OCI-LY1 (cell line): ENCODE measurements around the gene CRB2.

Source experiments
- H2AFZ ChIP-seq: fragments of 200-600 bp; sonication (generic), shearing (Covaris generic); 2 replicates; pipeline ENCODE4 v1.6.0; 2014; ENCODE audit warnings: antibody characterized with exemption, mild to moderate bottlenecking, low read length
- H3F3A ChIP-seq: fragments of 200-600 bp; sonication (generic), shearing (Covaris generic); 2 replicates; pipeline ENCODE4 v1.6.0; 2014; ENCODE audit warnings: mild to moderate bottlenecking, antibody characterized with exemption, low read length, moderate library complexity; ENCODE audit not compliant: insufficient read depth
- H3K27ac ChIP-seq: fragments of 200-600 bp; sonication (generic); 2 replicates; pipeline ENCODE4 v1.5.1; 2014; ENCODE audit warnings: low read length, mixed run types, mild to moderate bottlenecking, low read depth; ENCODE audit not compliant: poor library complexity, severe bottlenecking
- H3K27me3 ChIP-seq: fragments of 200-600 bp; sonication (generic); 2 replicates; pipeline ENCODE4 v1.6.0; 2014; ENCODE audit warnings: antibody characterized with exemption, mild to moderate bottlenecking, low read length, moderate library complexity; ENCODE audit not compliant: insufficient read depth
- H3K36me3 ChIP-seq: fragments of 200-600 bp; sonication (generic); 2 replicates; pipeline ENCODE4 v1.6.1; 2014; ENCODE audit warnings: mild to moderate bottlenecking, antibody characterized with exemption, low read length, moderate library complexity, mixed read lengths; ENCODE audit not compliant: insufficient read depth
- H3K4me1 ChIP-seq: fragments of 200-600 bp; sonication (generic); 2 replicates; pipeline ENCODE4 v1.5.1; 2014; ENCODE audit warnings: mild to moderate bottlenecking, low read length, moderate library complexity; ENCODE audit not compliant: insufficient read depth, severe bottlenecking
- H3K4me2 ChIP-seq: fragments of 200-600 bp; sonication (generic), shearing (Covaris generic); 2 replicates; pipeline ENCODE4 v1.6.1; 2014; ENCODE audit warnings: low read length
- H3K4me3 ChIP-seq: fragments of 200-600 bp; sonication (generic); 2 replicates; pipeline ENCODE4 v1.5.1; 2014; ENCODE audit warnings: low read length, low read depth, mild to moderate bottlenecking, mixed read lengths; ENCODE audit not compliant: poor library complexity, severe bottlenecking
- H3K79me2 ChIP-seq: fragments of 200-600 bp; shearing (Covaris generic); 2 replicates; pipeline ENCODE4 v1.6.1; 2016; ENCODE audit warnings: mixed run types, low read length, mixed read lengths; ENCODE audit not compliant: insufficient read depth
- H3K9ac ChIP-seq: fragments of 200-600 bp; sonication (generic), shearing (Covaris generic); 2 replicates; pipeline ENCODE4 v1.6.1; 2014; ENCODE audit warnings: mild to moderate bottlenecking, low read length, mixed read lengths
- H3K9me2 ChIP-seq: fragments of 200-600 bp; sonication (generic), shearing (Covaris generic); 2 replicates; pipeline ENCODE4 v1.6.1; 2014; ENCODE audit warnings: low read depth, mild to moderate bottlenecking, low read length, mixed read lengths
- H3K9me3 ChIP-seq: fragments of 200-600 bp; shearing (Covaris generic); 2 replicates; pipeline ENCODE4 v1.6.1; 2014; ENCODE audit warnings: low read length, mixed read lengths
- H4K20me1 ChIP-seq: fragments of 200-600 bp; sonication (generic), shearing (Covaris generic); 2 replicates; pipeline ENCODE4 v1.6.0; 2016; ENCODE audit warnings: mild to moderate bottlenecking, low read length; ENCODE audit not compliant: insufficient read depth
- CTCF ChIP-seq: fragments of 200-600 bp; sonication (generic), shearing (Covaris generic); IDR thresholded peaks from 2 replicates; pipeline ENCODE4 v1.5.1; 2017; ENCODE audit warnings: mild to moderate bottlenecking, antibody characterized with exemption, low read length, moderate library complexity, mixed read lengths
- EZH2 ChIP-seq: fragments of 200-600 bp; sonication (generic), shearing (Covaris generic); IDR thresholded peaks from 2 replicates; pipeline ENCODE4 v1.8.0; 2017; ENCODE audit warnings: borderline replicate concordance, mixed run types, mild to moderate bottlenecking, antibody characterized with exemption, low read length, moderate library complexity, mixed read lengths

The CRB2 gene

GRCh38 chr9:123357743-123358059 lies 1.7 kb downstream of the CRB2 start:
- Histone ChIP-seq H3K27me3 (no peaks in the 10 kb centered on the region; the same call in 1 of the 2 replicates), H3K4me1 (peaks cover 20% of the 10 kb centered on the region), H3K27ac (no peak overlapping the region), H3K9me3 (no peaks in the 10 kb centered on the region), H3K79me2 (no peaks in the 10 kb centered on the region), H3K9ac (no peak overlapping the region), H3F3A (no peaks in the 10 kb centered on the region), H3K9me2 (no peaks in the 10 kb centered on the region), H4K20me1 (no peaks in the 10 kb centered on the region), H3K4me3 (no peak overlapping the region), H3K4me2 (no peak overlapping the region), H3K36me3 (no peaks in the 10 kb centered on the region), H2AFZ (no peak overlapping the region)
- TF ChIP-seq EZH2, result no peak
- no peak for TF ChIP-seq CTCF

- Histone ChIP-seq H3K4me1 (peaks cover 20% of the 10 kb centered on the region), H2AFZ (no peak overlapping the region), H3K9me3 (no peaks in the 10 kb centered on the region), H3K9me2 (no peaks in the 10 kb centered on the region), H3K36me3 (no peaks in the 10 kb centered on the region), H3K9ac (no peak overlapping the region), H3K4me3 (no peak overlapping the region), H3K4me2 (no peak overlapping the region), H3K79me2 (no peaks in the 10 kb centered on the region), H3K27ac (no peak overlapping the region), H4K20me1 (no peaks in the 10 kb centered on the region), H3K27me3 (no peaks in the 10 kb centered on the region), H3F3A (no peaks in the 10 kb centered on the region)
- no peak for TF ChIP-seq CTCF
- TF ChIP-seq EZH2, result no peak
These were observed 2.3 kb downstream of the CRB2 start for GRCh38 chr9:123358181-123358905.

GRCh38 chr9:123359106-123359505 lies 3.1 kb downstream of the CRB2 start:
- Histone ChIP-seq H2AFZ (no peak overlapping the region), H3K4me2 (no peak overlapping the region), H3K79me2 (no peaks in the 10 kb centered on the region), H3K9ac (no peak overlapping the region), H3K4me3 (no peak overlapping the region), H3K27ac (no peak overlapping the region), H3K9me2 (no peaks in the 10 kb centered on the region), H3K27me3 (no peaks in the 10 kb centered on the region), H3K36me3 (no peaks in the 10 kb centered on the region), H4K20me1 (no peaks in the 10 kb centered on the region), H3K9me3 (no peaks in the 10 kb centered on the region), H3K4me1 (peaks cover 15% of the 10 kb centered on the region), H3F3A (no peaks in the 10 kb centered on the region)
- TF ChIP-seq EZH2, result no peak
- no peak for TF ChIP-seq CTCF
